DMS153 treated with DMSO at 0.1 percent for 48 hours (cell line): ENCODE data around the gene WDR1.

ENCODE experiments used
- DNase-seq: peaks from one replicate; lab custom pipeline; 2025; ENCODE audit not compliant: unreplicated experiment; lab: John Stamatoyannopoulos, UW

Gene WDR1

DNA sequence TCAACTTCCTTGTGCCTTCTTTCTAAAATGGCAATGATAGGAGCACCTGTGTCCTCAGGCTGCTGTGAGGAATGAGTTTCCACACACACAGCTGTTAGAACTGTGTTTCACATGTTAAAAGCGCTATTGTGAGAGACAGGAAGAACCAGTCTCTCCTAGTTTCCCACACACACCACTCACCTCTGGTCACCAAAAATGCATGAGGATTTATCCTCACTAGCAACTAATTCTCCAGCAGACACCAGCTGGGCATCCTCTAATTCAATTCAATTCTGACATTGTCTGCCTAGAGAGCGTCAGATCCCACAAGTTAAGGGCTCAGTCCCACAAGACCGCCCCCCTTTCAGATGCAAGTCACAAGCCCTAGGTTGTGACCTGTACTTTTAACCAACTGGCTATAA lies 66.3 kb downstream of the WDR1 start:
- no peak for DNase-seq

DNA sequence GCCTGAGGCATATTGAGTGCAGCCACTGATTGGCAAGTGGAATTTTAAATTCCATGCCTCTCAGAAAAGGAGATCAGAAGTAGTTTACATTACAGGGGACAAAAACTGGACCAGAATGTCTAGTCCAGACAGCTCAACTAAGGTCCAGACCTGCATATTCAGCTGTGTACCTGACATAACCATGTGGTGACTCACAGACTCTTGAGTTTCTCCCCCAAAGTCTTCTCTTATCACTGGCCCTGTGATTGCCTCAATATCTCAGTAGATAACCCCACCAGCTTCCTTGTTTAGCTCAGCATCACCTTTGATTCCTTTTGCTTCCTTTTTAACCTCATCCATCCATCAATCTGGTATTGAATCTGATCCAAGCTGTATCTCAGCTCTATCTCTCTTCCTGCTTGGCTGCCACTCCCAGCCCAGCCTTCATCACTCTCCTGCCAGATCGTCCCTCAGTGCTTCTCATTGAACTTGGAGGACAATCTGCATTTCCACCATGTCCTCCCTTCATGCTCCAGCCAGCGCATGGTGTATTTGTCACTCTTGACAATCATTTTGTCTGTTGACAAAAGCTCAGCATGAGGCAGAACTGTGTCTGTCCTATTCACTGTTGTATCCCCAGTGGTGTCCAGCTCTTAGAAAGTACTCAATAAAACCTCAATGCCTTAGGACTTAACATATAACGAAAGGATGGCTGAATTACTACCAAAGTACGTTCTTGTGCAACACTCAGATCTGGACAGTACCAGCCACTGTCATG lies 67.5 kb downstream of the WDR1 start:
- no peak for DNase-seq

DNA sequence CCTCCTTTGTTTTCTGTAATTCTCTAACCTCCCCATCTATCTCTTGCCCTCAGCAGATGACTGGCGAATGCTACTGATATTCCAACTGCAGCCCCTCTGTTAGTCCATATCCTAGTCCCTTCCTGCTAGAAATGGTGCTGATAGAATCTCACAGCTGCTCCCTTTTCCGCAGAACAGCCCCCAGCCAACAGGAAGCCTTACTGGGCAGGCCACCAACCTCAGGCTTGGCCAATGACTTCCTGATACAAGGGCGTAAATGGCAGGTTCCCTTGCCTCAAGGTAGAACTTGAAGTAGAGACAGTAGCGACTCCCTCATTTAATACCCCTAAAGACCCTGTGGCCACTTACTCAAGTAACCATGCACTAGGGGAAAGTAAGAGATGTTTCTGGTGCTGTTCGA lies 68.6 kb downstream of the WDR1 start:
- no peak for DNase-seq

DNA sequence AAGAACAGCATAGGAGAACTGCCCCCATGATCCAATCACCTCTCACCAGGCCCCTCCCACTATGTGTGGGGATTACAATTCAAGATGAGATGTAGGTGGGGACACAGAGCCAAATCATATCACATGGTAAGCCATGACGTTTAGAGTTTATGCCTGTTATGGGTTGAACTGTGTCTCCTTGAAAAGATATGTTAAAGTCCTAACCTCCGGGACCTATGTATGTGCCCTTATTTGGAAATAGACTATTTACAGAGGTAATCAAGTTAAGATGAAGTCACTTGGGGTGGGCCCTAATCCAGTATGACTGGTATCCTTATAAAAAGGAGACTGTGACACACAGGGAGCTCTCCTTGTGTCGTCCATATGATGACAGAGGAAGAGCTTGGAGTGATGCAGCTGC lies 70.1 kb downstream of the WDR1 start:
- DNase-seq: no peak

DNA sequence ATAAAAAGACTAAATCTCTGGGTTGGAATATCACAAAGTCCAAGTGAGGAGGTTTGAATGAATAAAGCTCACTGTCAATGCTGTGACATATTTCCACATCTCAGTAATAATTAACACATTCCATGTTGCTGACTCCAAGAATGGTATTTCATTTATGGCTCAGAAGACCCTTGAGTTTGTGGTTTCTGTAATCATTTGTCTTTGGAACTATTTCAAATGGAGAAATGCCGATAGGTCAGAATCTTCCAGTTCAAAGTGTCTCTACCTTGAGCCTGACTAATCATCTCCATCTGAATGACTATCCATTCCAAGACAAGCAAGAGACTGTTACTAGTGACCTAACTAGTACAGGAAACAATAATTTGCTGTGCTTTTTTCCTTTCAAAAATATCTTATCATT lies 71.1 kb downstream of the WDR1 start:
- DNase-seq: no peak

DNA sequence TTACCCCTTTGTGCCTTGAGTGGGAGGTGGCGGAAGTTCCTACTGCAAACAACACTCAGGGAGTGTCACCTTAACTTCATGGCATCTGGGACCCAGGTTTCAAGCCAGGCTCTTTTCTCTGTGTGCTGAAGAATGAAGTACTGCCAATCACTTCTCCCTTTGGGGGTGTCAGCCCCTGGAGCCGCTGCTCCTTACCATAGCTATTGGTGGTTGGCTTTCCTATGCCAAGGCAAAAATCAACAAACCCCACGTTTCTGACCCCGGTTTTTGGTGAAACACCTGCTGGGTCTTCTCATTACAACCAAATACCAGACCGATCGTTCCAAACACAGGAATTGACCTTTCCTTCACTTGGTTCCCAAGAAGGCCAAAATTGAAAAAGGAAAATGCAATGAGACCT lies 75.6 kb downstream of the WDR1 start:
- DNase-seq: no peak

DNA sequence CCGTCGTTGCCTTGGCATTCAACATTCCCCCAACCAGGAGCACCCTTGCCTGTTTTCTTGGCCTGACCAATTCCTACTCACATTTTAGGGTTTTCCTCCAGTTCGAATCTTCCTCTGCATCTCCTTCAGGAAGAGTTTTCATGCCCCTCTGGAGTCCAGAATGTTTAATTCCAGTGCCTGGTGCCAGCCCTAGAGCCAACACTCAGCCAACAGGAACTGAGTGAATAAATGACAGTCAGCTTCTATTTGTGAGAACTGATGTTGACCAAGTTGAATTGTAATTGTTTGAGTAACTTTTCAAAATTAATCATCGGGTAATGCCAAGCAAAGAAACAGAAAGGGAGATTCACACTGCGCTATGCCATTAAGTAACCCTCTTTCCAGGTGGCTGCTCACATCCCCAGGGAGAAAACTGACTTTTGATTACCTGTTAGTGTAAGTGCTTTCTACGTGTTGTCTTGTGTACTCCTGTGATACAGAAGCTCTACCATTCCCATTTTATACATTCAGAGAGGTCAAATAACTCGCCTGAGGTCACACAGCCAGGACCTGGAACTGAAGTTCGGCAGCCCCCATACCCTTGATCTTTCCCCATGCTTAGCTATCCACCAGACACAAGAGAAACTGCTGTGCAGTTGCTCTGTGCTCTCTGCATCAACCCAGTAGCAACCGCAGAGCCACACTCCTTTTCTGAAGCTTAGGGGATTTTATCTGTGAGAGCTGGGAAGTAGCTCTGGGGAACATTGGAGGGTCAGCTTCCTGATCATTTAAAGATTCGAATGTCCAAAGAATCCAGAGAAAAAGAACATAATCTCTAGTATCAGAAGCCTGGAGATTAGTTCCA lies 76.3 kb downstream of the WDR1 start:
- no peak for DNase-seq

DNA sequence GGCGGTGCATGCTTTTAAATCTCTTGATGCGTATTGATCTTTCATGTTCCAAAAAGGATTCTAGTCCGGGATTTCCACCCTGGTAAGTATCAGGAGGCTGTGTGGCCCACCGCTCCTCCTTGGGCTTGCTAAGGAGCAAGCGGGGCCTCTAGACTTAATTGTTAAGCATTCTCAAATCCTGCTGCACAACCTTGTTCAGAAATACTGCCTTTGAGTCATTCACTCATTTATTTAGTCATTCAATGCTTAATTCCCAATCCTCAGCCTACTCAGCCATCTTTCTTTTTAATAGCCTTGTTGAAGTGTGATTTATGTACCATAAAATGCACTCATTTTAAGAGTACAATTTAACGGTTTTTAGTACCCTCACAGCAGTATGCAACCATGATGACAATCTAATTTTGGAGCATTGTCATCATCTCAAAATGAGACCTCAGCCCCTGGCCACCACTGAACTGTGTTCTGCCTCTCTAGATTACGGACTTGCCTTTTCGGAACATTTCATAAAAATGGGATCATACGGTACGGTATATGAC lies 79.7 kb downstream of the WDR1 start:
- no peak for DNase-seq

DNA sequence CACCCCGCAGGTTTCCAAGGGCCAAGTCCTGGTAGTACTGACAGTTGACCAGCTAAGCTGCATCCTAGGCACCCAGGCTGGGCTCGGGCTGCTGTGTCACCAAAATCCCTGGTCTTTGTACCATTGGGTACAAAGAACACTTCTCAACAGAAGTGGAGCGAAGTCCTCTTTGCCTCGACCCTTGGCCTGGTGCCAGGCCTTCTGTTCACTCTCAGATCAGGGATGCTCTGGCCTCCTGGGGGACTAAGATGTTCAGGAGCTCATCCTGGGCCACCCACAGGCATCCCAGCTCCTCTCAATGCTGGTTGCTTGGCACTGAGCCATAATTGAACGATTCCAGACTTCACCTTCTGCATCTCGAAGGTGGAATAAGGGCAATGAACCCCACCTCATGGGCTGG lies 81.5 kb downstream of the WDR1 start:
- DNase-seq: no peak

DNA sequence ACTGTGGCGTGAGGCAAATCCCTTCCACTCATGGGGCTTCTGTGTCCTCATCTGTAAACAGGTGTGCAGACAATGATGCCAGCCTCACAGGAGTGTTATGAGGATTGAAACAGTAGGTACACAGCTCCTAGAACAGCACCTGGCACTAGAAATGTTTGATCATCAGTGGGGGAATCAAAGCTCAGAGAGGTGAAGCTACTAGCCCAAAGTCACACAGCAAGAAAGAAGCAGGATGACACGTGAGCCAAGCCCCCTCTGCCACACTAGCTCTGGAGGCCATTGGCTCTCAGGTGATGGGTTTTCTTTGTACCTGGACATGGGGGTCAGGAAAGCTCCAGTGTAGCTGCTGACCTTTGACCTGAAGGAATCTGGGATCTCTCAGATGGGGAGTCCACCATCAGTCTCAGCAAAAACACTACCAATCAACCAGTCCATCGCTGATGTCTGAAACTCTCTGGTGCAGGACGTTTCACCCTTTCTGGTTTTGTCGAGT lies 81.9 kb downstream of the WDR1 start:
- DNase-seq: no peak

DNA sequence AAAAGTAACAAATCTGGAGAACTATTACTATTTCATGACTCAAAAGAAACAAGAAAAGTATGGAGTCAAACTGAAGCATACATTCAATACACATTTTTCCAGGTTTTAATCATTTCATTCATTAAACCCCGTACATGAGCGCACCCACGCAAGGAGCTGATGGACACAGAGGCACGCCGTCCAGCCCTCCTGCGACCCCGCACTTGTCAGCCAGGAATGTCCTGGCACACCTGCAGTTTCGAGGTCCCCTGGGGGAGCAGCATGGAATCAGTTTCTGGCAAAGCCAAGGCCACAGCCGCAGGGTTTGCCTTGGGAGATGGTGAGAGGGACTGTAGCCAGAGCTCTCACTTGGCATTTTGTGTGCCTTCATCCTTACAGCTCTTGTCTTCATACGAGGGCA lies 82.5 kb downstream of the WDR1 start:
- DNase-seq: no peak

DNA sequence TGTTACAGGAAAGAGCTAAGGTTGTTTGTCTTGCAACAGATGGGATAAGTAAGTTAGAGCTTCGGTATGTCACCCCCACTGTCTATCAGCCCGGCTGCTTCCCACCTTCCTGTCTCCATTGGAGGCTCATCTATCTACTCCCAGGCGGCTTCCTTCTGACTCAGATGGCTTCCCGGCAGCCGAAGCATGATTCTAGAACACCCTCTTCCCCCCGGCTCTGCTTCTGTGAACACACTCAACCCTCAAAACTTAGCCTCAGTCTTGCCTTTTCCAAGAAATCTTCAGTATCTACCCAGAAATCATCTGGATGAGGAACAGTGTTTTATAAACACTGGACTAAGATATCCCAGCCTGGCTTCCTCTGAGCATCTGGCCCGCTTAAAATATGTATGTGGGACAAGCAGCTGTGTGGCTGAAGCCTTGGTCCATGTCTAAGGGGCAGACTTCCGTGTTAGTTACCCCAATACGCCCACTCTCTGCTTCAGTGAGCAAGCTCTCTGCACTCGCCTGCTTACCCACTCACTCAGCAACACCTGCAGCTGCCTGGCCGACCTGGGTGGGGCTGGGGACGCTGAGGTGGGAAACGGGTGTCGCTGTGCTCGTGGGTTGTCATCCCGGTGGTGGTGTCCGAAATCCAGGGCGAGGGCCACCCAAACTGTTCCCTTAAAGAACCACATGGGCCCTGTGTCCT lies 83.3 kb downstream of the WDR1 start:
- no peak for DNase-seq

DNA sequence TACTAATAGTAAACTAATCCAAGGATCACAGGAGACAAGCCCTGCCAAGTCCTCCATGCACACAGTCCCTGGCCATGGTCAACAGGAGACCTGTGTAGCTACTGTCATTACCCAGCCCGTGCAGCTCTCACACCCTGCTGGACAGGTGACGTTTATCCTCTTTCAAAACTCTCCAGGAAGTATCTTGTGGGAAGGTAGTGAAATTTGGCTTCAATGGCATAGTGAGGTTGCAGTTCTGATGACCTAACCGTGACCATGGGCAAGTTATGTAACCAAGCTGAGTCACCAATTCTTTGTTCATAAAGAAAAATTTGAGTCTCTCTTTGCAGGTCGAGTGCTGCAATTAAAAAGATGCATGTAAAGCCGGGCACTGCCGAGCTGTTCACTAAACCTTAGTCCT lies 84.0 kb downstream of the WDR1 start:
- no peak for DNase-seq

DNA sequence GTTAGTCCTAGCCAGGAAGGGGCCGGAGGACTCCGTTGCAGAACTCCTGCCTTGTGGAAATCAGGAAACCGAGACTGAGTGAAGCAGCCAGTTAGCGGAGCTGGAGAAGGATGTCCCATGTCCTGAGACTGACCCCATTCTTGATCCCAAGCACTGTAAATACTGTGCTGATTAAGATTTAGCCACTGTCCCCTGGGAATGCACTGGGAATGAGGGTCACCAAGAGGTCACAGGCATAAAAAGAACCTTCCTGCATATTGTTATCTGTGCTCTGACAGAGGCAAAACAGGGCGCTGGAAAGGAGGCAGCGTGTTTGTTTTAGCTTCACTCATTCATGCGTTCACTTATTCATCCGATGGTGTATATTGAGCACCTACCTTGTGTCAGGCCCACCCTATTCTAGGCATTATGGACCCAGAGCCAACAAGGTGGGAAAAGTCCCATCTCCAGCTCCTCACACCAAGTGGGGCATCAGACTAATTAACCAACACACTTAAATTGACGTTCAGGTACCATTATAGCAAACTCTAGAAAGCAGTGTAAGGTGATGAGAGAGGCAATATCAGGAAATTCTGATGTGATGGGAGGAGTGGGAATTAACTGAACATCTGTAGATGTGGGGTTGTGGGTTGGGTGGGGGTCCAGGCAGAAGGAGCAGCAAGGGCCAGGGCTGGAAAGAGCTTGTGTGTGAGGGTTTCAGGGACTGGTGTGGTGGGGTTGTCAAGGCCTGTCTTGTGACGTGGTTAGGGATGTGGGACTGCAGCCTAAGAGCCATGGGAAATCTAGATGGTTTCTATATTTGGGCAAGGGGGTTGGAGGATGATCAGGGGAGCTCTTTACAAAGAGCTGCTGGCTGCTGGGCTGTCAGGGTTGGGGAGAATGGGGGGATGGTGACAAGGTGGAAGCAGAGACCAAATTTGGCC lies 84.7 kb downstream of the WDR1 start:
- no peak for DNase-seq

DNA sequence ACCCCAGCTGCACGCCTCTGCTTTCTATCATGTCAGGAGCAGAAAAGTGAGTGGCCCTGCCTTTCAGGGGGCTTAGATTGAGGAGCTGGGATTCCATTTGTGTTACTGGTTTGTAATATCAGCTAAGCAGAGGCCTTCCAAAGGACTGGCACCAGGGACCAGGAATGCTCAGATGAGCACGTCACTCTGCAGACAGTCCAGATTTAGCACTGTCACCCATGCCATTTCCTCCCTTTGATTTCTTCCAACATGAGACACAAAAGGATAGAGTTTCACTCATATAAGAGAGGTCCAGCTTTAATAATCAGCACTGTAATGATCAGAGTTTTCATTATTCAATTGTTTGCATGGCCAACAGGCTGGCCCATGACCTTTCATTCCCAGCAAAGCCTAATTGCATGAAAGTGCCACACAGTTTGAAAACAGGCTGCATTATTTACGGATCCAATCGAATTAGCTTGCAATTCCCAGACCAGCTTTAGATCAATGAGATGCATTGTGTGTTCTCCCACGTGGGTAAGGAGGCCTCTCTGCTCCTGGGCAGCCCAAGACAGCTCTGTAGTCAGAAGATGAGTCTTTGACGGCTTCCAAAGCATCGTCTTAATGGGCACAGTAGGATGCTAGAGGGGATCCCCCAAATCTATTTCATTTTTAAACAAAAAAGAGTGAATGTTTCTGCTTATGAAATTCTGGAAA lies 85.5 kb downstream of the WDR1 start:
- DNase-seq: no peak

DNA sequence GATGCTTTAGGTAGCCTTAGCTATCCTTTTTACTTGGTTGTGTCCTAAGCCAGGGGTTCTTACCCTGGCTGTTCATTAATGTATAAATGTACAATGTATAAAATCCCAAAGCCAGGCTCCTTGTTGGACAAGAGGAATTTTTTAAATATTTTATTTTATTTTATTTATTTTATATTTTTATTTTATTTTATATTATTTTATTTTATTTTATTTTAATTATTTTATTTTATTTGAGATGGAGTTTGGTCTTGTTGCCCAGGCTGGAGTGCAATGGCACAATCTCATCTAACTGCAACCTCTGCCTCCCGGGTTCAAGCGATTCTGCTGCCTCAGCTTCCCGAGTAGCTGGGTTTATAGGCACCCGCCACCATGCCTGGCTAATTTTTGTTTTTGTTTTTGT lies 87.2 kb downstream of the WDR1 start:
- DNase-seq: no peak

DNA sequence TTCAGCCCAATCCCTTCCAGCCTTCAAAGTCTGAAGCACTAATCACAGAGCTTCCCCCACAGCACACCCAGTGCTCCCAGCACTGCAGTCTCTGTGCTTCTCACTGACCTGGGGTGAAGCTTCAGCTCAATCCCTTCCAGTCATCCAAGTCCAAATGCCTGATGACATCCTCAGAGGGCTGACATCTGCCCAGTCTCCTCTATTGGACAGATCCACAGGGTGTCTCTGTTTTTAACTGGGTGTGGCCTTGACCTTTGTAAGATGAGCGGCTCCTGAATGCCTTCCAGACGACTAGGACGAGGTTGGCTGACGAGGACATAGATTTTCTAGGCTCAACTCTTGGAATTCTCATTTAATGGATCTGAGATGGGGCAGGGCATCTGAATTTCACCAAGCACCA lies 87.7 kb downstream of the WDR1 start:
- no peak for DNase-seq

DNA sequence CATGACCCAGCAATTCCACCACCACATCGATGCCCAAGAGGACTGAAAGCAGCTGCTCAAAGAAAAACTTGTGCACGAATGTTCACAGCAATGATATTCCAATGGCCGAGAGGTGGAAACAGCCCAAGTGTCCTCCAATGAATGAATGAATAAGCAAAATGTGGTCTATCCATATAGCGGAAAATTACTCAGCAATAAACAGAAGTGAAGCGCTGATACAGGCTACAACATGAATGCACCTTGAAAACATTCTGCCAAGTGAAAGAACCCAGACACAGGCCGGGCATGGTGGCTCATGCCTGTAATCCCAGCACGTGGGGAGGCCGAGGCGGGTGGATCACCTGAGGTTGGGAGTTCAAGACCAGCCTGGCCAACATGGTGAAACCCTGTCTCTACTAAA lies 90.1 kb downstream of the WDR1 start:
- DNase-seq: no peak

DNA sequence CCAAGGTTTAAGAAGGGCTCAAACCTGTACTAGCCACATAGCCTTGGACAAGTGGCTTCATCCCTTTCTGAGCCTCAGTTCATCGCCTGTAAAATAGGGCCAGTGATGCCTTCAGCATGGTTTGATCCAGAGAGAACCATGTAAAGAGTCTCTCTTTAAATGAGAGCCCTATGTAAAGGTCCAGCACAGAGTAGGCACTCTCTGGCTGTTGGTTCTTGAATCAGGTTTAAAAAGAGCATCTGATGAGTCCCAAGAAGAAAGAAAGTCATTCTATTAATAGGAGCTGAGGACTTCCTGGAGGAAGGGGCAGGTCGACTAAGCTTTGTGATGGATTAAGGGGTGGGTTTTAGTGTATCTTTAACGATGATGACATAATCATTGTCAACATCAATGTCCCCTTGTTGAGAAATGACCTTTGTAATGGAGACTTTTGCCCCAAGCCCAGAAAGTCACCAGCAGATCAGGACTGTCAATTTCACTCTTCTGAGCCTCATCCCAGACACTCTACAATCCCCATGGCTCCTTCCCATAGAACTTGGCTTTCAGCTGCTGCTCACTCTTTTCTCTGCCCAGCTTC lies 91.3 kb downstream of the WDR1 start:
- DNase-seq: no peak
